GM21529 (cell line): Measurements from ENCODE around the gene MRGPRE.
"Not testable (repeated sequence)": the region's sequence is repeated elsewhere in the genome, so short reads cannot be mapped to it uniquely, and the experiment has no call there.

Source experiments
- ATAC-seq: cut with Tn5 transposase; IDR thresholded peaks from one replicate; pipeline ENCODE4 v1.9.1; 2021; ENCODE audit not compliant: unreplicated experiment

The MRGPRE gene

GRCh38 chr11:3231851-3232744 is at the start of gene MRGPRE:
Gene MRGPRE (minus strand): TSS chr11:3232417. CDS start chr11:3228799, 3,618 bp downstream.
- no peak for ATAC-seq

GRCh38 chr11:3281146-3281545 is 48.9 kb upstream of the MRGPRE start:
- ATAC-seq = not testable (repeated sequence)

- ATAC-seq = not testable (repeated sequence)
Observed at GRCh38 chr11:3280662-3281061, 48.4 kb upstream of the MRGPRE start.

- ATAC-seq = not testable (repeated sequence)
Observed at GRCh38 chr11:3278922-3279321, 46.7 kb upstream of the MRGPRE start.

GRCh38 chr11:3273629-3274028 is 41.4 kb upstream of the MRGPRE start:
- ATAC-seq = not testable (repeated sequence)

GRCh38 chr11:3262548-3262947 is 30.3 kb upstream of the MRGPRE start:
- ATAC-seq = not testable (repeated sequence)

GRCh38 chr11:3261831-3262230 is 29.6 kb upstream of the MRGPRE start:
- not testable (repeated sequence) for ATAC-seq

GRCh38 chr11:3257509-3257908 is 25.3 kb upstream of the MRGPRE start:
- not testable (repeated sequence) for ATAC-seq

- ATAC-seq = not testable (repeated sequence)
Observed at GRCh38 chr11:3255241-3255640, 23.0 kb upstream of the MRGPRE start.

GRCh38 chr11:3254773-3255172 is 22.6 kb upstream of the MRGPRE start:
- ATAC-seq = not testable (repeated sequence)

GRCh38 chr11:3245071-3245470 is 12.9 kb upstream of the MRGPRE start:
- ATAC-seq = no peak

- no peak for ATAC-seq
Observed at GRCh38 chr11:3243880-3244279, 11.7 kb upstream of the MRGPRE start.

- no peak for ATAC-seq
Observed at GRCh38 chr11:3237119-3237518, 4.9 kb upstream of the MRGPRE start.

- ATAC-seq = no peak
Observed at GRCh38 chr11:3234846-3235245, 2.6 kb upstream of the MRGPRE start.

GRCh38 chr11:3232956-3233355 is 739 bp upstream of the MRGPRE start:
- ATAC-seq = no peak

GRCh38 chr11:3231550-3231850 is 717 bp downstream of the MRGPRE start:
- no peak for ATAC-seq

GRCh38 chr11:3230636-3231549 is 1.3 kb downstream of the MRGPRE start:
- ATAC-seq = no peak

- no peak for ATAC-seq
Observed at GRCh38 chr11:3229673-3230630, 2.3 kb downstream of the MRGPRE start.

GRCh38 chr11:3228445-3228829 is 3.8 kb downstream of the MRGPRE start:
- no peak for ATAC-seq

- no peak for ATAC-seq
Observed at GRCh38 chr11:3227568-3228444, 4.4 kb downstream of the MRGPRE start.
